Epithelial cell of prostate (primary cell): ENCODE data around the gene ZDHHC8.

Experiments used
- DNase-seq: peaks from one replicate; pipeline ENCODE4 v3.0.0-alpha.2; 2011; ENCODE audit warnings: low read depth, low spot score
- H3K27ac ChIP-seq: fragments of 450-650 bp; 2 replicates; pipeline ENCODE4 v1.5.1; 2017; ENCODE audit warnings: mild to moderate bottlenecking

The ZDHHC8 gene, protein sequence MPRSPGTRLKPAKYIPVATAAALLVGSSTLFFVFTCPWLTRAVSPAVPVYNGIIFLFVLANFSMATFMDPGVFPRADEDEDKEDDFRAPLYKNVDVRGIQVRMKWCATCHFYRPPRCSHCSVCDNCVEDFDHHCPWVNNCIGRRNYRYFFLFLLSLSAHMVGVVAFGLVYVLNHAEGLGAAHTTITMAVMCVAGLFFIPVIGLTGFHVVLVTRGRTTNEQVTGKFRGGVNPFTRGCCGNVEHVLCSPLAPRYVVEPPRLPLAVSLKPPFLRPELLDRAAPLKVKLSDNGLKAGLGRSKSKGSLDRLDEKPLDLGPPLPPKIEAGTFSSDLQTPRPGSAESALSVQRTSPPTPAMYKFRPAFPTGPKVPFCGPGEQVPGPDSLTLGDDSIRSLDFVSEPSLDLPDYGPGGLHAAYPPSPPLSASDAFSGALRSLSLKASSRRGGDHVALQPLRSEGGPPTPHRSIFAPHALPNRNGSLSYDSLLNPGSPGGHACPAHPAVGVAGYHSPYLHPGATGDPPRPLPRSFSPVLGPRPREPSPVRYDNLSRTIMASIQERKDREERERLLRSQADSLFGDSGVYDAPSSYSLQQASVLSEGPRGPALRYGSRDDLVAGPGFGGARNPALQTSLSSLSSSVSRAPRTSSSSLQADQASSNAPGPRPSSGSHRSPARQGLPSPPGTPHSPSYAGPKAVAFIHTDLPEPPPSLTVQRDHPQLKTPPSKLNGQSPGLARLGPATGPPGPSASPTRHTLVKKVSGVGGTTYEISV

GRCh38 chr22:20131597-20131858 is at the start of gene ZDHHC8:
Gene ZDHHC8, plus strand, starts transcription at chr22:20131804. Its CDS starts 144 bp downstream, at chr22:20131948.
- DNase-seq, result no peak
- peak within 1 kb of the TSS; percentile 28 for H3K27ac ChIP-seq

DNA sequence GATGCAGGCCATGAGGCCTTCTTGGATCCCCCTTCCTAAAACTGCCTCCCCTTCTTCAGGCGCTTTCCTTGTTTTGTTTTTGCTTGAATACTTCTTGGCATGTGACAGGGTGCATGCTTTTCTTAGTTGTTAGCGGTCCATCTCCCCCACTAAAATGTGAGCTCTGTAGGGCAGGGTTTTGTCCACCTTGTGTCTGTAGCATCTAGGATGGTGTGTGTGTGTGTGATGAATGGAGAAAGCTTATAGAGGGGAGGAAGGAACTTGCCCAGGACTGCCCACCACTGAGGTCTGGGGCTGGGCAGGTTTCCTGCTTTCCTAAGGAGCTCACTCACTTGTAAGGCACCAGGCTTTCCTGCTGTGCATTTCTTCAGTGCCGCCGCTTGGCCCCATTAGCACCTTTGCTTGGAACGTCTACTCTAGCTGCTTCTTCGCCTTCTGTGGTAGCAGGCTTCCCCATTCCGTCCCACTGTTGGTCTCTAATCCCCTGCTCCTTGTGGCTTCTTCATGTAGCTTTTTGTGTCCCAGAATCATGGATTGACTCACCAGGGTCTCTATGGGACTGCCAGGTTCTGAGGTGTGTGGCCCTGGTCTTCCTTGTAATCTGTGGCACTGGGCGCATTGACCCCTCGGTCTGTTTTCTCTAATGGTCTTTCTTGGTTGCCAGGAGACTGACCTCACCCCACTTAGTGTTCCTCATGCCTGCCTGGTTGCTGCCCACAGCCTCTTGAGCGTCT is 48.3 kb upstream of the ZDHHC8 start:
- H3K27ac ChIP-seq, result no peak overlapping the region
- no peak for DNase-seq

GRCh38 chr22:20083891-20084546 is 47.6 kb upstream of the ZDHHC8 start:
- no peak for DNase-seq
- no peak overlapping the region for H3K27ac ChIP-seq

GRCh38 chr22:20084547-20085413 is 46.8 kb upstream of the ZDHHC8 start:
- no peak overlapping the region for H3K27ac ChIP-seq
- no peak for DNase-seq

DNA sequence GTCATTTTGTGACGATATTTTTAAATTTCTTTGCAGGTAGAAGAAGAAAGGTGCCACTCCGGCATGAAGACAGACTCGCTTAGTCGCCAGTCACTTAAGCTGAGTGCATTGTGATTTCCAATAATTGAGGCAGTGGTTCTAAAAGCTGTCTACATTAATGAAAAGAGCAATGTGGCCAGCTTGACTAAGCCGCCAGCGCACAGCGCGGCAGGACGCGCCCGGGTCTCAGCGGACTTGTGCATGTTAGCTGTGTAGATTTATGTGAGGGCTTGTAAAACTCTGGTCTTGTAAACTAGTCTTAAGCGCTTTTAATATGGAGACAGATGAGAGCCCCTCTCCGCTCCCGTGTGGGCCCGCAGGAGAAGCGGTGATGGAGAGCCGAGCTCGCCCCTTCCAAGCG is 46.0 kb upstream of the ZDHHC8 start:
- H3K27ac ChIP-seq, result no peak overlapping the region
- DNase-seq, result no peak

DNA sequence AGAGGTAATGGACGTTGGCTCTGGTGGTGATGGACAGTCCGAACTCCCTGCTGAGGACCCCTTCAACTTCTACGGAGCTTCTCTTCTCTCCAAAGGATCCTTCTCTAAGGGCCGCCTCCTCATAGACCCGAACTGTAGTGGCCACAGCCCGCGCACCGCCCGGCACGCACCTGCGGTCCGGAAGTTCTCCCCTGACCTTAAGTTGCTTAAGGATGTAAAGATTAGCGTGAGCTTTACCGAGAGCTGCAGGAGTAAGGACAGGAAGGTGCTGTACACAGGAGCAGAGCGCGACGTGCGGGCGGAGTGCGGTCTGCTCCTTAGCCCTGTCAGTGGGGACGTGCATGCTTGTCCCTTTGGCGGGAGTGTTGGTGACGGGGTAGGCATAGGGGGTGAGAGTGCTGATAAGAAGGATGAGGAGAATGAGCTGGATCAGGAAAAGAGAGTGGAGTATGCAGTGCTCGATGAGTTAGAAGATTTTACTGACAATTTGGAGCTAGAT is 45.5 kb upstream of the ZDHHC8 start:
- no peak for DNase-seq

DNA sequence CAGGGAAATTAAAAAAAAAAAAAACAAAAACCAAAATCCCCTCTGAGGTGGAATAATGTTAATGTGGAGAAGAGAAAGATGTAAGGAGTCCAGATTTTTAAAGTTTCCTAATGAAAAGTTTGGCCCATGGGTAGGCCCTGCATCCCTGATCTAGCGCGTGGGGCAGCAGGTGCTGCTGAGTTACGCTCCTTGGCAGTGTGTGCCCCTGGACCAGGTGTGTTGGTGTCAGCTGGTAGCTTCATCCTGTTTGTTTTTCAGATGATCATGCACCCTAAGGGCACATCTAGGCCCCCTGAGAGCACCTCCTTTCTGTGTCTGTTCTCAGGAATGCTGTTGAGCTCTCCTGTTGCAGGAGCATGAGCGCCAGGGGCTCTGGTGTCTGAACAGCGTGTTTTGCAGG is 44.8 kb upstream of the ZDHHC8 start:
- no peak overlapping the region for H3K27ac ChIP-seq
- no peak for DNase-seq

More for the DNA sequence above, 45.5 kb upstream of the ZDHHC8 start:
- H3K27ac ChIP-seq, result no peak overlapping the region

DNA sequence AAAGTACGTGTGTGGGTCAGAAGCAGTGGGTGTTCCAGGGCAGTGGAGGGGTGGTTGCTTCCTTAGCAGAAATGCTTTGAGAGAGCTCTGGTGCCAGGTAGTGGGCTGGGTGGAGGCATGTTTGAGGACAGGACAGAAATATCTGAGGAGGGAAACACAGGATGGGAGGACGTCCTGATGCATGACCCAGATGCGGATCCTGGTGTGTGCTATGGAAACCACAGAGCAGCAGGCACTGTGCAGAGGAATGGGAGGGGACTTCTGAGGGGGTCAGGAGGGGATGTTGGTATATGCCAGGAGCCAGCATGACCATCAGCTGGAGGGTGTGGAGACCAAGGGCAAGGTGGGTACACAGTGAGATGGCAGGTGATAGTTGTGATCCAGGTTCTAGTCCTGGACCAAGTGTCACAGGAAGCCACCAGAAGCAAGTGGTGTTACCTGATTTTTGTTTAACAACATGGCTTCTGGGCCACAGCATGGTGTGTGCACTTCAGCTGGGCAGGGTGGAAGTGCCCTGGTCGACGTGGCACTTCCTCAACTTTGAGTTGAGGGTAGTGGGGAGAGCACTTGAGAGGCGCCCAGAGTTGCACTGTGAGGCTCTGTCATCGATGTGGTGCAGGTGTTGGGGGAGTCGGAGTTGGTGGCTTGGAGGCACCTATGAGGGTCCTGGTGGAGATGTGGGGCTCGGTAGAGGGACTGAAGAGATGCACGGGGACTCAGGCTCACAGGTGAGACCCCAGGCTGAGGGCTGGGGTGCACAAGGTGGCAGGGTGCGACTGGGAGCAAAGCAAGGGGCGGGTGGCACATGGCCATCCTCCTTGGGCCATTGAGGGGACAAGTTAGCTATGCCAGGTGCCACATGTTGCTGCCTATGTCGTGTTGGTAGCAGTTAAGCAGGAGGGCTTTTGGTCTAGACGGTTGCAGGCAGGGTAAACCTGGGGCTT is 44.0 kb upstream of the ZDHHC8 start:
- H3K27ac ChIP-seq, result no peak overlapping the region

DNA sequence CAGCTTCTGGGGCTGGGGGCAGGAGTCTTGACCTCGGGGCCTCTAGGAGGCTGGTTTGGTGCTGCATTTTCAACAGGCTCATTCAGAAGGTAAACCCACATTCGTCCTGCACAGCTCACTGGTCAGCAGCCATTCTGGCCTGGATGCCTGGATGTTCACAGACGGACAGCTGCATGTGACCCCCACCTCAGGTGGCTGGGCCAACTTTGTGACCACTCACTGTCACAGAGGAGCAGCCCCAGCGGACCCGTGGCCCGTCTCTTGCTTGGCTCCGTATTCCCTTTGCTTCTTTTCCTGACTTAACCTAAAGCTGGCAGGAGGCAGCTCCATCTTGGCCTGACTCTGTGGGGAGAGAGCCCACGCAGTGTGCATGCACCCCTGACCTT is 43.3 kb upstream of the ZDHHC8 start:
- H3K27ac ChIP-seq, result no peak overlapping the region

More for the DNA sequence above, 44.0 kb upstream of the ZDHHC8 start:
- DNase-seq, result no peak

GRCh38 chr22:20089226-20089976 is 42.2 kb upstream of the ZDHHC8 start:
- DNase-seq, result no peak
- H3K27ac ChIP-seq, result no peak overlapping the region

More for the DNA sequence above, 43.3 kb upstream of the ZDHHC8 start:
- no peak for DNase-seq

GRCh38 chr22:20089977-20090729 is 41.5 kb upstream of the ZDHHC8 start:
- H3K27ac ChIP-seq, result no peak overlapping the region
- DNase-seq, result no peak

GRCh38 chr22:20090730-20091240 is 40.8 kb upstream of the ZDHHC8 start:
- no peak for DNase-seq
- no peak overlapping the region for H3K27ac ChIP-seq

DNA sequence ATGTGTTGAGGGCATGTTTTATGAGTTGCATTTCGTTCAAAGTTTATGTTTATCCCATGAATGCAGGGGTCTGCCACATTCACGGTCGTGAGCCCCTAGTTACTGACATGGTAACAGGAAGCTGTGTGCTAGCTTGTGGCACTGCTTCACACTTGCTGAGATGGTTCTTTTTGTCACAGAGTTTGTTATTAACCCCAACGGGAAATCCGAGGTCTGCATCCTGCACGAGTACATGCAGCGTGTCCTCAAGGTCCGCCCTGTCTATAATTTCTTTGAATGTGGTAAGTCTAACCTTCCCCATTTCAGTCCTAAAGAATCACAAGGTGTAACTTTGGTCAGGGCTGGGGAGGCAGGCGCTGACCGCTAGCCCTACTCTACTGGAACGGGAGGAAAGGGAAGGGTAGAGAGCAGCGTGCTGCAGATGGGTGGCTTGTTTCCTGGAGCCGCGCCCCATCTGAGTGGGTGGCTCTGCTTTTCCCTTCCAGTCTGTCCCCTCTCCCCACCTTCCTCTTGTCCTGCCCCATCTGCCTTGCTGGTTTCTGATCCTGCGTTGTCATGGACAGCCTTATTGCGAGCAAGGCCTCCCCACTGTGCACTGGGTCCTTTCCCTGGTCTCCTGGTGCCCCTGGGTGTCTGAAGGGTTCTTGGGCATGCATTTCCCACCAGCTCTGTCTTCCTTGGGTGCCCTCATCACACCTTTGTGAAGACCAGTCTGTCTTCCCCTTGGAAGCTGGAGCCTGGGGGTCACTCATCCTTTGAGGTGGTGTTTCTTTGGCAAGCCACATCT is 39.7 kb upstream of the ZDHHC8 start:
- no peak overlapping the region for H3K27ac ChIP-seq
- no peak for DNase-seq

DNA sequence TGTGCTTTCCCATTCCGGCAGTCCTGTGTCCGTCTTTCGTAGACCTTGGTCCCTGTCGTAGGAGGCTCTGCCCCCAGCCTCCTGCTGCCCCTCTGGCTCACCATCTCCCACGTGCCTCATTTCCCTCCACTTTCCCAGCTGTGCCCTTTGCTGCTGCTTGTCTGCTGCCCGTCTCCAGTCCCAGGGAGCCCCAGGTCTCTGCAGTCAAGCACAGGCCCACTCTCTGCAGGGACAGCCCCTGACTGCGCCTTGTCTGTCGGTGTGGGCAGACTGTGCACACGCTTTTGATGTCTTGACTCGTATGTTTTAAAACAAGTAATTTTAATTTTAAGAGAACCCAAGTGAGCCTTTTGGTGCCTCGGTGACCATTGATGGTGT is 39.1 kb upstream of the ZDHHC8 start:
- H3K27ac ChIP-seq, result no peak overlapping the region

DNA sequence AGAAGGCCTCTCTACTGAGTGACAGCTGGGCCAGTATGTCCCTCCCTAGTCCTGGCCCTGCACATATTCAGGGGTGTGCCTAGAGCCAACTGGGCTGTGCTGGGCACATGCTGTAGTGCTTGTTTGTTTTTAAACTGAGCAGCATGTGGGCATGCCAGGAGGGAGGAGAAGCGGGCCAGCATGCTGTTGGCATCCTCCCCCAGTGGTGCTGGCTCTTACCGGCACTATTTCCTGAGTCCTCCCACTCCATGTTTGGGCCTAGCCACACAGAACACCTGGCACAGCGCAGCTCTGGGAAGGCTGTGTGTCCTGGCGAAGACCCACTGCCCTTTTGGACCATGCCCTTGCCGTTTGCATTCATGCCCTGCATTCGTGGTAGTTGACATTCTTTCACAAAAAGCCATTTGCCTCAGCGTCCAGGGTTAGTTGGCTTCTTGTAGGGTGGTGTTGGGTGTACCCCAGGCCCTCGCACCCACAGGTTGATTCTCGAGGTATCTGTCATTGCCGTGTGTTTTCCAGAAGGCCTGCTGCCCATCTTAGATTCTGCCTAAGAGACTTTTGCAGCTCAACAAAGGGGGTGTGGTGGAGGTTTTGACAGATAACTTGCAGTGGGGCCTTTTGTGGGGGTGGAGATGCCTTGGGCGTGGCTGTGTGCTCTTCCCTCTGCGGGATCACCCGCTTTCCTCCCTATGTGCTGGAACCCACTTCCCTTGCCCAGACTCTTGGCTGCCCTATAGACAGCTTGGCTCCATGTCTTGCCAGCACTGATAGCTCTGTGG is 38.0 kb upstream of the ZDHHC8 start:
- no peak for DNase-seq
- H3K27ac ChIP-seq, result no peak overlapping the region

More for the DNA sequence above, 39.1 kb upstream of the ZDHHC8 start:
- no peak for DNase-seq
